GM12801 (cell line): ENCODE results near the gene MALAT1.

Source experiments
- TF ChIP-seq, protein P1 (sequence below): IDR thresholded peaks from one replicate; pipeline ENCODE4 v1.5.1; 2011; ENCODE audit warnings: control low read depth; ENCODE audit not compliant: insufficient read length; ENCODE audit errors: extremely low read depth

The MALAT1 gene

DNA sequence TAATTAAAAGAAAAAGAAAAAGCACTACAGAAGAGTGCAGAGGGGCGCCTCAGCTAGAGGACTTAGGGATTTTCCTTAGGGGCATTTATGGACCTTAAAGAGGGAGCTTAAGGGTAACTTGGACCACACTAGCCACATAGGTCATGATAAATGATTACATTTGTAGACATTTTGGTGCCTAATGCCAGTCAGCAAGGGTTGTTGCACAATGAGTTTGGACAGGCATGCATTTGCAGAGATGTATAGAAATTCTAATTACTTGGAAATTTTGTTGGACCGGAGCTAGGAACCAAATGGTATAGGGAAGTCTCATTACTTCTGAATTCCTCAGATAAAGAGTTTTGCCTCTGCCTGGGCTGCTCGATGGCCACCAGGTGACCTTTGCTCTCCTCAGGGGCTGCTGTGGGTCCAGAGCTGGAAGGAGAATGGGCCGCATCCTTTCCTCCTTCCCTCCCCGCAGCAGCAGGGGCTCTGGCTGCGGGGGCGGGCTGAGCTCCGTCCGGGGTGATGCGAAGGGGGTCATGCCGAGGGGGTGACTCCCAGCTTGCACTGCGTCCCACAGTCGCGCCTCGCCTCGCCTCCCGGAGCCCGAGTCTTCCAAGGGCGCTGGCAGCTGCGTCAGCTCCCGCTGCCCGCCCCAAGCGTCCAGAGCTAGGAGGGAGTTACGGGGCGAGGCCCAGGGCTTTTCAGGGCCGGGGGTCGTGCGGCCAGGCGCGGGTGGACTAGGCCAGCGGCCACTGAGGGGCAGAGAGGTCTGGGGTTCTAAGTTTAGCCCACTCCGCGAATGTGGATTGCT lies 20.3 kb upstream of the MALAT1 start:
- TF ChIP-seq, protein P1, sequence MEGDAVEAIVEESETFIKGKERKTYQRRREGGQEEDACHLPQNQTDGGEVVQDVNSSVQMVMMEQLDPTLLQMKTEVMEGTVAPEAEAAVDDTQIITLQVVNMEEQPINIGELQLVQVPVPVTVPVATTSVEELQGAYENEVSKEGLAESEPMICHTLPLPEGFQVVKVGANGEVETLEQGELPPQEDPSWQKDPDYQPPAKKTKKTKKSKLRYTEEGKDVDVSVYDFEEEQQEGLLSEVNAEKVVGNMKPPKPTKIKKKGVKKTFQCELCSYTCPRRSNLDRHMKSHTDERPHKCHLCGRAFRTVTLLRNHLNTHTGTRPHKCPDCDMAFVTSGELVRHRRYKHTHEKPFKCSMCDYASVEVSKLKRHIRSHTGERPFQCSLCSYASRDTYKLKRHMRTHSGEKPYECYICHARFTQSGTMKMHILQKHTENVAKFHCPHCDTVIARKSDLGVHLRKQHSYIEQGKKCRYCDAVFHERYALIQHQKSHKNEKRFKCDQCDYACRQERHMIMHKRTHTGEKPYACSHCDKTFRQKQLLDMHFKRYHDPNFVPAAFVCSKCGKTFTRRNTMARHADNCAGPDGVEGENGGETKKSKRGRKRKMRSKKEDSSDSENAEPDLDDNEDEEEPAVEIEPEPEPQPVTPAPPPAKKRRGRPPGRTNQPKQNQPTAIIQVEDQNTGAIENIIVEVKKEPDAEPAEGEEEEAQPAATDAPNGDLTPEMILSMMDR: no peak

DNA sequence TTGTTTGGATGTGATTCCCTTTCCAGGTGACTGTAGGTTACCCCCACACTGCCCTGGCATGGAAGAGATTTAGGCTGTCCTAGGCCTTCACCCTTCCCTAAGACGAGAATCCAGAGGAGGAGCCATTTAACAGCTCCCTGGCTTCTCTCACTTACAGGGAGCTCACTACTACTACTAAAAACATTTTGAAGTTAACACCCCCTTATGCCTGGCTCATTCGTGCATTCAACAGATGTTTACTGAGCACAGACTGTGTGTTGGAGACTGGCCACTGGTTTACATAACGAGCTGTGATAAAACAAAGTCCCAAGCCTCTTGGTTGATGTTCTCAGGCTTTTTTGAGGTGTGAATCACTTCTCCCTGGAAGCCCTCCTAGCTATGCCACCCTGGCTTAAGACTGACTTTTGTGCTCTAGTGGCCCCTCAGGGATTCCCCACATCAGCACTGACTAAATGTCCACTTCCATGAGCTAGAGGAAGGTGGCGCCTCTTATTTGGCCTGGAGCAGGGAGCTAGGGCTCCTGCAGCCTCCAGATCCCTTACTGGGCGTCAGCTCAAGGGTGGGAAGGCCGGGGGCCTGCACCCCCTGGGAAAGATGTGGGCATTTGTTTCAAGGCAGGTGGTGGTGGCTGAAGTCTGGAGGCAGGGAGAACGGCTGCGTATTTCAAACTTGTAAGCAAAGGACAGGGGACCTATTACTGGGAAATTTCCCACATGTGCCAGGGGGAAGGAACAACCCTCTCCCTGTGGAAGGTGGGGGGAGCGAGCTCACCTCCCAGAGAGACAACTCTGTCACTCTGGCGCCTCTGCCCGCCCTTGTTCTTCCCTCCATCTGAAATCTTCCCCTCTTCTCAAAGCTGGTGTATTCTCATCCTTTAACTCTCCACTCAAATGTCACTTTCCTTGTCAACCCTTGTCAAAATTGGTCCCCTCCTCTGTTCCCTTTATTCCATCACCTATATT lies 19.4 kb upstream of the MALAT1 start:
- TF ChIP-seq, protein P1: no peak

DNA sequence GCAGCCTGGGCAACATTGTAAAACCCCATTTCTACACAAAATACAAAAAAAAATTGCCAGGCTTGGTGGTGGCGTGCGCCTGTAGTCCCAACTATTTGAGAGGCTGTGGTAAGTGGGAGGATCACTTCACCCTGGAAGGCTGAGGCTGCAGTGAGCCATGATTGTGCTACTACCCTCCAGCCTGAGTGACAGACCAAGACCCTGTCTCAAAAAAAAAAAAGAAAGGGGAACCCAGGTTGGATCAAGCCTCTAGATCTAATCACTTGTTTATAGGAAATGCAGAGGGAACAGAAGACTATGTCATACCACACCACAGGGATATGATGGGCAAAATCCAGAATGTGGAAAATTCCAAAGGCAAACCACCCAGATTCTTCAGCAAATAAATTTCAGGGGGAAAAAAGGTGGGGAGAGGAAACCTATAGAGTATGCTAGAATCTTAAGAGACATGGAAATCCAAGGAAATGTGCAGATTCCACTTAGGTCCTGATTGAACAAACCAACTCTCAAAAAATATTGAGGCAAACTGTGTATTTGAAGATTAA lies 16.5 kb upstream of the MALAT1 start:
- TF ChIP-seq, protein P1: no peak

DNA sequence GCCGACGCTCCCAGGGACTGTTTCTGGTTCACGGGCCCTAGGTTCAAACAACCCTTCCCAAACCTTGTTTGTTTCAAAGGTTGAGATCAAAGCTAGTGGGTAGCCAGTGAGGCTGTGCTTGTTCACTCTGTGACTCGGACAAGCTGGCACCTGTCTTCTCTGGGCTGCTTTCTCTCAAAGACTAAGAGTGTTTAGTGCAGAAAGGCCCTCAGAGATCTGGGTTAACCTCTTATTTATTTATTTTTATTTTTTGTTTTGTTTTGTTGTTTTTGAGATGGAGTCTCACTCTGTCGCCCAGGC lies 13.0 kb upstream of the MALAT1 start:
- TF ChIP-seq, protein P1: no peak

DNA sequence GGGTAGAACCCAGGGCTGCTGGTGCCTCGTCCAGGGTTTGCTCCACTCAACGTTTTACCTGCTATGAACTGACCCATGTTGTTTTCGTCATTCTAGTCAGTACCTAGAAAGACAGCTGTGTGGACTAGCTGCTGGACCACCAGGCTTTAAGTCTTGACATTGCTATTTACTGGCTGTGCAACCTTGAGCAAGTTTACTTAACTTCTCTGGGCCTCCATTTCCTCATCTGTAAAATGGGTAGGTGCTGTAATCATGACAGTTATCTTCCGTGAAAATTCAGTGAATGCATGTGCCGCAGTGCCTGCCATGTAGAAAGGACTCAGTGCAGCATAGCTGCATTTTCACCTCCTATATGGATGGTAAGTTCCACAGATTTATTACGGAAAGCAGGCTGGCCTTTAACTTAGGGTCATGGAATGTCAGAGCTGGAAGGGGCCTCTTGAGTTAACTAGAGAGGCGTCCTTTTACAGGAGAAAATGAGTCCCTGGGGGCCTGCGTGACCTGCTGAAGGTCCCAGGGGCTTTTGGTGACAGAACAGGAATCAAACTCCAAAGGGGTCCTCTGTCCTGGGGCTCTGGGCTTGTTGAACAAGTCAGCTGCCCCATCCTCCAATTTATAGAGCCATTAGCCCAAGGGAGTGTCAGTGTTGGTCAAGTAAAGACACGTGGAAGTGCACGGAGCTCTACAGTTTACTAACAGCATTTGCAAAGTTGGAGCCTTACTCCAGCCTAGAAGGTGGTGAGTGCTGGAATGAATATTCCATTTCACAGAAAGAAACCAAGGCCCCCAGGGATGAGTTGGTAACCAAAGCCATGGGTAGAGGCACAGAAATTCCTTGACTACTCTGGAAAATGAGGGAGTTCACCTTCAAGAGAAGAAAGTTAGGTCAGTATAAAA lies 12.0 kb upstream of the MALAT1 start:
- TF ChIP-seq, protein P1: no peak

DNA sequence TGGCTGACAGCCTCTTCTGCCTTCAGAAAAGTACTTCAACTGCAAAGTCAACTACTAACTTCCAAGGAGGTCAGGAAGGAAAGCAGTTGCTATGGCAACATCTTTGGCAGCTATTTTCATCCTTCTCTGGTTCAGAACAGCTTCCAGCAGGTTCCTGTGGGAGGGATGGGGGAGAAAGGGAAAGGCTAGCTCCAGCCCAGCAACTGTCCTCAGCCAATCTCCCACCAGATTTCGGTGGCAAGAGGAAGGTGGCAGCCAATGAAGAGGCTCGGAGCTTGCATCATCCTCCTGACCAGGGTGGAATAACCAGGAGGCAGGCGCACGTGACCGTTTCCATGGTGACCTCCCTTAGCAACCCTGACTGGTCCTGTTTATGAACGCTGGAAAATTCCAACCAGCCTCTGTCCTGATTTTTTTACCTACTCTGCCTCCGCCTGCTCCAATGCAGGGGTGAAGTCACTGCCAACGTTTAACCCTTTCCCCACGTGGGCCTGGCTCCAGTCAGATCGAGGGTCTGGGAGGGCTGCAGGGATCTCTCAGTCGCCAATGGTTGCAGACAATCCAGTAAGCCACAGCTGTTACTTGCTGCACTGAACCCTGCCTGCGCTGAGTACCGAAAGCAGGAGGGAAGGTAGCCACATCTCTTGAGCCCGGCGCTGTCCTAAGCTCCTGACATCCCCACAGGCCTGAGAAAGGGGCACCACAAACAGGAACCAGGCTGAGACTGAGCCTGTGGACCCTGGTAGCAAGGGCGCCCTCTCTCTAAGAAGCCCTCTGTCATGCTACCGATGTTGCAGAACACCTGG lies 11.2 kb upstream of the MALAT1 start:
- TF ChIP-seq, protein P1: no peak
